Islet precursor cell (in vitro differentiated cells): Measurements from ENCODE around the gene ARHGEF17.

Experiments
- DNase-seq: peaks from one replicate; pipeline ENCODE4 v3.0.0-alpha.2; 2018

The ARHGEF17 gene

DNA sequence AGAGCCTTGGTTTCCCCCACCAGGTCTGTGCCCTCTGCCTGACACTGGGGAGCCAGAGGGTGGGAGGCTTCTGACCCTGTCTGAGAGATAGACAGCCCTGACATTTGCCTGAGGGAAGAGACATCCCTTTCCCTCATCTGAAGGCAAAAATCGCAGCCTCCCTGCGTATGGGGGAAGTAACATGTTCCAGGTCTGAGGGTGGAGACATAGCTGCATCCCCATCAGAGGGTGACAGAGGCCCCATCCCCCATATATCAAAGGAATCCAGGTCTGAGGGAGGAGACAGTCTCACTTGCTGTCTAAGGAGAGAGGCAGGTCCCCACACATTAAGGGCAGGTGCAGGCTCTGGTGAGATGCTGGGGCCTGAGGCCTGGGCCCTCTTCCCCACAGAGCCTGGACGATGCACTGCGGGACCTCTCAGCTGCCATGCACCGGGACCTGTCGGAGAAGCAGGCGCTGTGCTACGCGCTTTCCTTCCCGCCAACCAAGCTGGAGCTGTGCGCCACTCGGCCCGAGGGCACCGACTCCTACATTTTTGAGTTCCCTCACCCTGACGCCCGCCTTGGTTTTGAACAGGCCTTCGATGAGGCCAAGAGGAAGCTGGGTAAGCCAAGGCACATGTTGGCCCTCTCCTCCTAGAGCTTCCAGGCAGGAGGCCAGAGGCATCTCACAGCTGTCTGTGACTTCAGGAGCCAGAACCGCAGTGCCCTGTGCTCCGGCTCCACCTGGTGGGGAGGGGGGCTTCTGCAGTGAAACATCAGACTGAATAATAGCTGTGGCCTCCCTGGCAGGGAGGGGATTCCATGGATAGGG, 52.1 kb downstream of the ARHGEF17 start:
- DNase-seq = peak; percentile 82

DNA sequence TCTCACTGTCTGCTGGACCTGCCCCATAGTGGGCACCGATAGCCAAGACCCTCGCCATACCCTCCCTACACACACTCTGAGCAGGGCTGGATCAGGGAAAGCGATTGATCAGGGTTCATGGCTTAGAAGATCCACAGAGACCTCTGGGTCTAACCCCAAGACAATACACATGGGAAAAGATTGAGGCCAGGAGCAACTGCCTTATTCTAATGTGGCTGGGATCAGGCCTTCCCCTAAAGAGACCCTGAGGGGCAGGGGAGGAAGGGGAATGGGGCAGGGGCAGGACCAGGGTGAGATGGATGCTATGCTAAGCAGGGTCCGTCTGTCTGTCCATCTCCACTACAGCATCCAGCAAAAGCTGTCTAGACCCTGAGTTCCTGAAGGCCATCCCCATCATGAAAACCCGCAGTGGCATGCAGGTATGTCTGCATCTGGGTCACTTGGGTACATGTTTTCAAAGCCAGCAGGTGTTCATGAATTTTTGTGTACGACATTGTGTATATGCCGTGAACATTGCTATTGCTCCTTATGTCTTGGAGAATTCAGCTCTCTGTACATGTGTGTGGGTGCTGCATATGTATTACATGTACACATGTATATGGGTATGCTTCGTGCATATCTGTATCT, 52.8 kb downstream of the ARHGEF17 start:
- DNase-seq = no peak

DNA sequence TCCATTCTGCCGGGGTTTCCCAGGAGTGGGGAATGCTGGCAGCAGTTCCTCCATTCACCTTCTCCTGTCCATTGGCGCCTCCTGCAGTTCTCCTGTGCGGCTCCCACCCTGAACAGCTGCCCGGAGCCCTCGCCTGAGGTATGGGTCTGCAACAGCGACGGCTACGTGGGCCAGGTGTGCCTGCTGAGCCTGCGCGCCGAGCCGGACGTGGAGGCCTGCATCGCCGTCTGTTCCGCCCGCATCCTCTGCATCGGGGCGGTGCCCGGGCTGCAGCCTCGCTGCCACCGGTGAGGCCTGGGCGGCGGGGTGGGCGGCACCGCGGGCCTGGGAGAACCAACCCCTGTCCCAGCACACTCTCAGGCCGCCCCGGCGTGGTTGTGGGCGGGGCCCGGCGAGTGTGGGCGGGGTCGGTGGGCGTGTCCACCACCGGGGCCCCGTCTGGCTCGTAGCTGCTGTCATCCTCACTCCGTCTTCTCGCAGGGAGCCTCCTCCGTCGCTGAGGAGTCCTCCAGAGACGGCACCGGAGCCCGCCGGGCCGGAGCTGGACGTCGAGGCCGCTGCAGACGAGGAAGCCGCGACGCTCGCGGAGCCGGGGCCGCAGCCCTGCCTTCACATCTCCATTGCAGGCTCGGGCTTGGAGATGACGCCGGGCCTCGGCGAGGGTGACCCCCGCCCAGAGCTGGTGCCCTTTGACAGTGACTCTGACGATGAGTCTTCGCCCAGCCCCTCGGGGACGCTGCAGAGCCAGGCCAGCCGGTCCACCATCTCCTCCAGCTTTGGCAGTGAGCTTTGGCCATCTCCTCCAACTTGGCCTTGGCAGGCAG, 54.1 kb downstream of the ARHGEF17 start:
- peak; percentile 97 for DNase-seq

DNA sequence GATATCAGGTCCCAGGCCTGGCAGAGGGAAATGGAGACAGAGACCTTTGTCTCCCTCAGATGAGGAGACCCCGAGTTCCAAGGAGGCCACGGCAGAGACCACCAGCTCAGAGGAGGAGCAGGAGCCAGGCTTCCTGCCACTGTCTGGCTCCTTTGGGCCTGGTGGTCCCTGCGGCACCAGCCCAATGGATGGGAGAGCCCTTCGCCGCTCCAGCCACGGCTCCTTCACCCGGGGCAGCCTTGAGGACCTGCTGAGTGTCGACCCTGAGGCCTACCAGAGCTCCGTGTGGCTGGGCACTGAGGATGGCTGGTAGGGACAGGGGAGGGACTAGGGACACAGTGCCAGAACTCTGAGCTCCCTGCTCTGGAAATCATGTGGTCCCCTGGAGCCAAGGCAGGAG, 55.1 kb downstream of the ARHGEF17 start:
- no peak for DNase-seq

DNA sequence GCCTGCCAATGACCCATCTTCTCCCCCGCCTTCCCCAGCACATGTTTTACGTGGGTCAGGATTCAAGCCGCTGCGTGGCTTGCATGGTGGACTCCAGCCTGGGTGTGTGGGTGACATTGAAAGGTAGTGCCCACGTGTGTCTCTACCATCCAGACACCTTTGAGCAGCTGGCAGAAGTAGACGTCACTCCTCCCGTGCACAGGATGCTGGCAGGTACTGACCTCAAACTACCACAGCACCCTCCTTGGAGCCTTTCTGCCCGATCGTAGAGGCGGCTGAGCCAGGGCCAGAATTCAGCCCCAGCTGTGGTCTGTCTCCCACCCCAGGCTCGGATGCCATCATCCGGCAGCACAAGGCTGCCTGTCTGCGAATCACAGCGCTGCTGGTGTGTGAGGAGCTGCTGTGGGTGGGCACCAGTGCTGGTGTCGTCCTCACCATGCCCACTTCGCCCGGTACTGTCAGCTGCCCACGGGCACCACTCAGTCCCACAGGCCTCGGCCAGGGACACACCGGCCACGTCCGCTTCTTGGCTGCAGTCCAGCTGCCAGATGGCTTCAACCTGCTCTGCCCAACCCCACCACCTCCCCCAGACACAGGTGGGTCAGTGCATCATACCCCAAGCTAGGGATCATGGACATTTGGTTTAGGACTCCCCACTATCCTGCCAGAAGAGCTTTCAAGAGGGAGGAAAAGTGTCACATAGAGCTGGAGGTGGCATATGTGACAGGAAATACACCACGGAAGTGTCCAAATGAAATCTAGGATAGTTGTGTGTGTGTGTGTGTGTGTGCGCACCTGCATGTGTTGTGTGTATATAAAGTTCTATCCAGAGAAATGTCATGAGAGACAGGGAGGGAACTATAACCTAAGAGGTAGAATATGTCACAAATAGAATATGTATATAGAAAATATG, 57.5 kb downstream of the ARHGEF17 start:
- DNase-seq = no peak

DNA sequence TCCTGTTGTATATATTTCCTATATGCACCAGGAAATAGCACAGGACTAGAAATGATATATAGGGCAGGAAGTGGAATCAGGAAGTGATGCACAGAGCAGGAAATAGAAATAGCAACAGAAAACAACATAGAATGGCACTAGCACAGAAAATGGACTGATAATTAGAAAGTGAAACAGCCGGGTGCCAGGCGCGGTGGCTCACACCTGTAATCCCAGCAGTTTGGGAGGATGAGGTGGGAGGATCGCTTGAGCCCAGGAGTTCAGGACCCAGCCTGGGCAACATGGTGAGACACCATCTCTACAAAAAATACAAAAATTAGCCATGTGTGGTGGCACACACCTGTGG, 58.2 kb downstream of the ARHGEF17 start:
- no peak for DNase-seq

- DNase-seq = no peak
Measured at GRCh38 chr11:73366953-73367352, 58.9 kb downstream of the ARHGEF17 start.

GRCh38 chr11:73367482-73368024, 59.5 kb downstream of the ARHGEF17 start:
- no peak for DNase-seq

GRCh38 chr11:73372375-73372993, 64.4 kb downstream of the ARHGEF17 start:
- DNase-seq = no peak

- no peak for DNase-seq
Measured at GRCh38 chr11:73374151-73374550, 66.1 kb downstream of the ARHGEF17 start.

- DNase-seq = no peak
Measured at GRCh38 chr11:73375830-73376159, 67.7 kb downstream of the ARHGEF17 start.

- DNase-seq = peak; percentile 96
Measured at GRCh38 chr11:73376160-73376802, 68.2 kb downstream of the ARHGEF17 start, which contains the start of gene RELT. Gene RELT, plus strand, starts transcription at chr11:73376399. Its CDS starts 12,738 bp downstream, at chr11:73389137.

GRCh38 chr11:73376803-73377629, 68.9 kb downstream of the ARHGEF17 start:
- DNase-seq = peak; percentile 79

- no peak for DNase-seq
Measured at GRCh38 chr11:73379189-73379880, 71.3 kb downstream of the ARHGEF17 start.

DNA sequence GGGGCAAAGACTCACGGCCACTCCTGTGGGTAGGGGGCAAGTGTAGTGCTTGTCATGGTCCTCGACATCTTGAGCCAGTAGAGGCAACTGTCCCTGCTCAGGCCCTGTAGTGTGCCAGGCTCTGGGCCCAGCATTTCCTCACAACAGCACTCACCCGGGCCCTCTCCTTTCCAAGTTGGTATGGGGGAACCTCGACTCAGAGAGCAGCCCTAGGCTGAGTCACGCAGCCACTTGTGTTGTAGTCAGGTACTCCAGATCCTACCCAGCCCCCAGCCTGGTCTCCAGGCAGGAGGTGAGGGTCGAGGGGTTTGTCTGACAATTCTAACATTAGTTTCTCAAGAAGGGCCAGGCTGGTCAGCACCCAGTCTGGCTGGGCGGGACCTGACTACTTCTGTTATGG, 72.3 kb downstream of the ARHGEF17 start:
- no peak for DNase-seq

- no peak for DNase-seq
Measured at GRCh38 chr11:73380897-73381410, 72.9 kb downstream of the ARHGEF17 start.

GRCh38 chr11:73381589-73381988, 73.5 kb downstream of the ARHGEF17 start:
- DNase-seq = no peak

GRCh38 chr11:73382183-73382582, 74.1 kb downstream of the ARHGEF17 start:
- DNase-seq = no peak

GRCh38 chr11:73382747-73383146, 74.7 kb downstream of the ARHGEF17 start:
- DNase-seq = no peak
